Measurements from ENCODE around the gene PEBP1. TPM values are rescaled to one million over a fixed set of nuclear protein-coding genes. Genes with fewer than 3 reads are reported as not detected.
A peak's percentile ranks its signal among the peaks of the same experiment; 100 is the strongest.

Gene PEBP1
- total RNA-seq, 5 donors from 2014 or later (not counting 1 experiment from before 2014, with no cell fraction given): 86.4 to 107 (median 97.3) TPM

GRCh38 chr12:118185602-118186397 is 49.9 kb downstream of the PEBP1 start:
- no peak overlapping the region for H3K4me3 ChIP-seq (ENCODE audit: control insufficient read depth in 1 of 2, extremely low read depth in 1 of 2, low read length in 1 of 2)
- H3K9me3 ChIP-seq: no peaks in the 10 kb centered on the region
- ChIA-PET POLR2A (no interaction called here), CTCF (no interaction called here)
- no peak overlapping the region for H3K27ac ChIP-seq (ENCODE audit: low read length)
- H3K4me3 Mint-ChIP-seq: no peak overlapping the region
- H3K4me1 ChIP-seq (ENCODE audit: control insufficient read depth in 1 of 2, extremely low read depth in 1 of 2, insufficient read depth in 2 of 2, low read length in 2 of 2): peaks cover 0 to 3% of the 10 kb centered on the region in 2 experiments
- H3K27me3 ChIP-seq (replicated peaks in 1 of 2; ENCODE audit: control insufficient read depth in 2 of 2, extremely low read depth in 1 of 2, insufficient read depth in 2 of 2, low read length in 1 of 2): no peaks in the 10 kb centered on the region
- H3K9me3 Mint-ChIP-seq: no peaks in the 10 kb centered on the region
- H3K27ac Mint-ChIP-seq: peak overlapping the region; percentile 30 to 51
- H3K36me3 ChIP-seq (ENCODE audit: control insufficient read depth in 2 of 2, extremely low read depth in 1 of 2, insufficient read depth in 1 of 2, low read length in 1 of 2): peaks cover 0 to 42% of the 10 kb centered on the region in 2 donors
- H3K4me1 Mint-ChIP-seq: peaks cover 24 to 25% (median 24%) of the 10 kb centered on the region in 3 donors
- no peaks in the 10 kb centered on the region for H3K27me3 Mint-ChIP-seq
- DNase-seq: no peak
- H3K36me3 Mint-ChIP-seq: peaks cover 27% of the 10 kb centered on the region
- ATAC-seq (replicated peaks in 1 of 4): no peak
- WGBS (ENCODE audit: insufficient coverage): no CpG with 5 or more reads among the region's 5 CpGs

GRCh38 chr12:118187751-118188435 is 52.0 kb downstream of the PEBP1 start:
- H3K27ac ChIP-seq (ENCODE audit: low read length): no peak overlapping the region
- no peaks in the 10 kb centered on the region for H3K4me1 ChIP-seq (ENCODE audit: control insufficient read depth in 1 of 2, extremely low read depth in 1 of 2, insufficient read depth in 2 of 2, low read length in 2 of 2)
- Mint-ChIP-seq H3K4me1 (peaks cover 10 to 18% (median 15%) of the 10 kb centered on the region in 3 donors), H3K4me3 (no peak overlapping the region), H3K27ac (peak overlapping the region; percentile 66), H3K27me3 (no peaks in the 10 kb centered on the region), H3K9me3 (no peaks in the 10 kb centered on the region), H3K36me3 (peaks cover 19% of the 10 kb centered on the region)
- ChIA-PET CTCF (interaction anchor here in 1 of 2 donors (0.6 kb wide), 1 partner anchor 1280 kb away, joined by 3 read pairs; no protein-coding TSS in a partner anchor), POLR2A (no interaction called here)
- no peaks in the 10 kb centered on the region for H3K9me3 ChIP-seq
- 100% methylated on average over 2 of the region's 6 CpGs for WGBS (ENCODE audit: insufficient coverage)
- DNase-seq (no peak), ATAC-seq (replicated peaks in 1 of 4) (no peak)
- H3K36me3 ChIP-seq (ENCODE audit: control insufficient read depth in 2 of 2, extremely low read depth in 1 of 2, insufficient read depth in 1 of 2, low read length in 1 of 2): peaks cover 0 to 42% of the 10 kb centered on the region in 2 donors
- H3K27me3 ChIP-seq (replicated peaks in 1 of 2; ENCODE audit: control insufficient read depth in 2 of 2, extremely low read depth in 1 of 2, insufficient read depth in 2 of 2, low read length in 1 of 2): no peaks in the 10 kb centered on the region
- no peak overlapping the region for H3K4me3 ChIP-seq (ENCODE audit: control insufficient read depth in 1 of 2, extremely low read depth in 1 of 2, low read length in 1 of 2)

- no peaks in the 10 kb centered on the region for H3K9me3 ChIP-seq
- Mint-ChIP-seq H3K27me3 (no peaks in the 10 kb centered on the region), H3K4me3 (no peak overlapping the region), H3K27ac (peak overlapping the region in 1 of 2 donors; percentile 48), H3K4me1 (peaks cover 6 to 16% (median 11%) of the 10 kb centered on the region in 3 donors), H3K36me3 (peaks cover 19% of the 10 kb centered on the region), H3K9me3 (no peaks in the 10 kb centered on the region)
- DNase-seq (no peak), ATAC-seq (replicated peaks in 1 of 4) (no peak)
- no CpG with 5 or more reads among the region's 10 CpGs for WGBS (ENCODE audit: insufficient coverage)
- no peaks in the 10 kb centered on the region for H3K27me3 ChIP-seq (replicated peaks in 1 of 2; ENCODE audit: control insufficient read depth in 2 of 2, extremely low read depth in 1 of 2, insufficient read depth in 2 of 2, low read length in 1 of 2)
- ChIA-PET POLR2A (no interaction called here), CTCF (interaction anchor here in 1 of 2 donors (0.6 kb wide), 1 partner anchor 224 kb away, joined by 3 read pairs; no protein-coding TSS in a partner anchor)
- H3K4me1 ChIP-seq (ENCODE audit: control insufficient read depth in 1 of 2, extremely low read depth in 1 of 2, insufficient read depth in 2 of 2, low read length in 2 of 2): no peaks in the 10 kb centered on the region
- no peak overlapping the region for H3K27ac ChIP-seq (ENCODE audit: low read length)
- H3K36me3 ChIP-seq (ENCODE audit: control insufficient read depth in 2 of 2, extremely low read depth in 1 of 2, insufficient read depth in 1 of 2, low read length in 1 of 2): peaks cover 0 to 51% of the 10 kb centered on the region in 2 donors
- H3K4me3 ChIP-seq (ENCODE audit: control insufficient read depth in 1 of 2, extremely low read depth in 1 of 2, low read length in 1 of 2): no peak overlapping the region
These were observed 52.9 kb downstream of the PEBP1 start for GRCh38 chr12:118188690-118189371.

- Mint-ChIP-seq H3K4me1 (peaks cover 6 to 16% (median 11%) of the 10 kb centered on the region in 3 donors), H3K4me3 (no peak overlapping the region), H3K27ac (no peak overlapping the region), H3K9me3 (no peaks in the 10 kb centered on the region), H3K36me3 (peaks cover 23% of the 10 kb centered on the region), H3K27me3 (no peaks in the 10 kb centered on the region)
- POLR2A ChIA-PET: no interaction called here
- no peak overlapping the region for H3K27ac ChIP-seq (ENCODE audit: low read length)
- no peak for ATAC-seq (replicated peaks in 1 of 4)
- no peak for DNase-seq
- no peaks in the 10 kb centered on the region for H3K4me1 ChIP-seq (ENCODE audit: control insufficient read depth in 1 of 2, extremely low read depth in 1 of 2, insufficient read depth in 2 of 2, low read length in 2 of 2)
- 97% methylated on average over 10 of the region's 14 CpGs for WGBS (ENCODE audit: insufficient coverage)
- no peak overlapping the region for H3K4me3 ChIP-seq (ENCODE audit: control insufficient read depth in 1 of 2, extremely low read depth in 1 of 2, low read length in 1 of 2)
- H3K9me3 ChIP-seq: no peaks in the 10 kb centered on the region
- H3K36me3 ChIP-seq (ENCODE audit: control insufficient read depth in 2 of 2, extremely low read depth in 1 of 2, insufficient read depth in 1 of 2, low read length in 1 of 2): peaks cover 2 to 55% of the 10 kb centered on the region in 2 donors
- H3K27me3 ChIP-seq (replicated peaks in 1 of 2; ENCODE audit: control insufficient read depth in 2 of 2, extremely low read depth in 1 of 2, insufficient read depth in 2 of 2, low read length in 1 of 2): no peaks in the 10 kb centered on the region
- CTCF ChIA-PET: no interaction called here
These were observed 53.8 kb downstream of the PEBP1 start for GRCh38 chr12:118189741-118190191.

- no peaks in the 10 kb centered on the region for H3K9me3 Mint-ChIP-seq
- no peak overlapping the region for H3K4me3 ChIP-seq (ENCODE audit: control insufficient read depth in 1 of 2, extremely low read depth in 1 of 2, low read length in 1 of 2)
- no peaks in the 10 kb centered on the region for H3K27me3 ChIP-seq (replicated peaks in 1 of 2; ENCODE audit: control insufficient read depth in 2 of 2, extremely low read depth in 1 of 2, insufficient read depth in 2 of 2, low read length in 1 of 2)
- no peaks in the 10 kb centered on the region for H3K27me3 Mint-ChIP-seq
- ATAC-seq (replicated peaks in 1 of 4) (no peak), DNase-seq (no peak)
- H3K4me3 Mint-ChIP-seq: no peak overlapping the region
- CTCF ChIA-PET: interaction anchor here in 1 of 2 donors (0.7 kb wide), 1 partner anchor 16 kb away, joined by 4 read pairs; no protein-coding TSS in a partner anchor
- no peaks in the 10 kb centered on the region for H3K4me1 ChIP-seq (ENCODE audit: control insufficient read depth in 1 of 2, extremely low read depth in 1 of 2, insufficient read depth in 2 of 2, low read length in 2 of 2)
- POLR2A ChIA-PET: no interaction called here
- H3K27ac Mint-ChIP-seq: no peak overlapping the region
- H3K4me1 Mint-ChIP-seq: peaks cover 6 to 16% (median 11%) of the 10 kb centered on the region in 3 donors
- H3K9me3 ChIP-seq: no peaks in the 10 kb centered on the region
- 94% methylated on average over 5 of the region's 11 CpGs for WGBS (ENCODE audit: insufficient coverage)
- peaks cover 24% of the 10 kb centered on the region for H3K36me3 Mint-ChIP-seq
- H3K27ac ChIP-seq (ENCODE audit: low read length): no peak overlapping the region
- peaks cover 4 to 59% of the 10 kb centered on the region in 2 donors for H3K36me3 ChIP-seq (ENCODE audit: control insufficient read depth in 2 of 2, extremely low read depth in 1 of 2, insufficient read depth in 1 of 2, low read length in 1 of 2)
These were observed 54.3 kb downstream of the PEBP1 start for GRCh38 chr12:118190266-118190665.

GRCh38 chr12:118193477-118193876 is 57.6 kb downstream of the PEBP1 start:
- Histone ChIP-seq H3K36me3 (ENCODE audit: control insufficient read depth in 2 of 2, extremely low read depth in 1 of 2, insufficient read depth in 1 of 2, low read length in 1 of 2) (peaks cover 4 to 59% of the 10 kb centered on the region in 2 donors), H3K4me1 (ENCODE audit: control insufficient read depth in 1 of 2, extremely low read depth in 1 of 2, insufficient read depth in 2 of 2, low read length in 2 of 2) (no peaks in the 10 kb centered on the region), H3K27ac (ENCODE audit: low read length) (no peak overlapping the region), H3K4me3 (ENCODE audit: control insufficient read depth in 1 of 2, extremely low read depth in 1 of 2, low read length in 1 of 2) (no peak overlapping the region), H3K9me3 (no peaks in the 10 kb centered on the region), H3K27me3 (replicated peaks in 1 of 2; ENCODE audit: control insufficient read depth in 2 of 2, extremely low read depth in 1 of 2, insufficient read depth in 2 of 2, low read length in 1 of 2) (no peaks in the 10 kb centered on the region)
- Mint-ChIP-seq H3K27ac (no peak overlapping the region), H3K4me3 (no peak overlapping the region), H3K36me3 (peaks cover 36% of the 10 kb centered on the region), H3K4me1 (peaks cover 0 to 6% (median 0%) of the 10 kb centered on the region in 3 donors), H3K9me3 (no peaks in the 10 kb centered on the region), H3K27me3 (no peaks in the 10 kb centered on the region)
- CTCF ChIA-PET: interaction anchor here in 1 of 2 donors (0.7 kb wide), 1 partner anchor 257 kb away, joined by 3 read pairs; no protein-coding TSS in a partner anchor
- POLR2A ChIA-PET: interaction anchor here in 1 of 2 donors (0.8 kb wide), 1 partner anchor 9 kb away, joined by 6 read pairs; no protein-coding TSS in a partner anchor
- DNase-seq: no peak
- WGBS (ENCODE audit: insufficient coverage): 96% methylated on average over 4 of the region's 5 CpGs
- no peak for ATAC-seq (replicated peaks in 1 of 4)
